SK-N-SH (cell line): ENCODE results near the gene MAGEB4.

Experiments used
- EZH2phosphoT487 ChIP-seq: fragments of 200-600 bp; sonication (generic); IDR thresholded peaks from 2 replicates; pipeline ENCODE4 v1.6.1; 2017; ENCODE audit warnings: low read depth, mixed run types, mild to moderate bottlenecking, antibody characterized with exemption, moderate library complexity, borderline replicate concordance
- POLR2AphosphoS5 ChIP-seq: IDR thresholded peaks from 2 replicates; pipeline ENCODE4 v1.6.1; 2012; ENCODE audit warnings: low read depth, low read length
- SMC3 ChIP-seq: IDR thresholded peaks from 2 replicates; pipeline ENCODE4 v1.6.1; 2012; ENCODE audit warnings: low read depth, low read length, improper control_type of control experiment
- YY1 ChIP-seq: IDR thresholded peaks from 2 replicates; pipeline ENCODE4 v1.4.0; 2012; ENCODE audit warnings: low read depth, mild to moderate bottlenecking
- TF ChIP-seq, protein P1 (sequence below): fragments of 200-600 bp; sonication (generic); IDR thresholded peaks from 2 replicates; pipeline ENCODE4 v1.6.1; 2017; ENCODE audit warnings: antibody characterized with exemption, mild to moderate bottlenecking, moderate library complexity
- TF ChIP-seq, protein P2 (sequence below): IDR thresholded peaks from 2 replicates; pipeline ENCODE4 v1.4.0; 2012; ENCODE audit warnings: low read depth, borderline replicate concordance

DNA sequence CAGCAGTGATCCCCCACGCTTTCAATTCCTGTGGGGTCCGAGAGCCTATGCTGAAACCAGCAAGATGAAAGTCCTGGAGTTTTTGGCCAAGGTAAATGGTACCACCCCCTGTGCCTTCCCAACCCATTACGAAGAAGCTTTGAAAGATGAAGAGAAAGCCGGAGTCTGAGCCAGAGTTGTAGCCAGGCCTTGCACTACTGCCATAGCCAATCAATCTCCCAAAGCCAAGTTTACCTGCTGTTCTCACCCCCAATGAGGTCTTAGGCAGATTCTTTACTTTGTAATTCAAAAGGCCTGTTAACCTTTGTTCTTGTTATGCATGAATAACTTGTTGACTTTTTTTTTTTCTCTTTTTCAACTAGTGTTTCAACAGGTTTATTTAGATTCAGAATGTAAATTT lies 22.4 kb upstream of the MAGEB4 start:
- TF ChIP-seq POLR2AphosphoS5 (no peak), SMC3 (no peak), EZH2phosphoT487 (no peak), YY1 (no peak)
- TF ChIP-seq, protein P1, sequence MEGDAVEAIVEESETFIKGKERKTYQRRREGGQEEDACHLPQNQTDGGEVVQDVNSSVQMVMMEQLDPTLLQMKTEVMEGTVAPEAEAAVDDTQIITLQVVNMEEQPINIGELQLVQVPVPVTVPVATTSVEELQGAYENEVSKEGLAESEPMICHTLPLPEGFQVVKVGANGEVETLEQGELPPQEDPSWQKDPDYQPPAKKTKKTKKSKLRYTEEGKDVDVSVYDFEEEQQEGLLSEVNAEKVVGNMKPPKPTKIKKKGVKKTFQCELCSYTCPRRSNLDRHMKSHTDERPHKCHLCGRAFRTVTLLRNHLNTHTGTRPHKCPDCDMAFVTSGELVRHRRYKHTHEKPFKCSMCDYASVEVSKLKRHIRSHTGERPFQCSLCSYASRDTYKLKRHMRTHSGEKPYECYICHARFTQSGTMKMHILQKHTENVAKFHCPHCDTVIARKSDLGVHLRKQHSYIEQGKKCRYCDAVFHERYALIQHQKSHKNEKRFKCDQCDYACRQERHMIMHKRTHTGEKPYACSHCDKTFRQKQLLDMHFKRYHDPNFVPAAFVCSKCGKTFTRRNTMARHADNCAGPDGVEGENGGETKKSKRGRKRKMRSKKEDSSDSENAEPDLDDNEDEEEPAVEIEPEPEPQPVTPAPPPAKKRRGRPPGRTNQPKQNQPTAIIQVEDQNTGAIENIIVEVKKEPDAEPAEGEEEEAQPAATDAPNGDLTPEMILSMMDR: no peak
- TF ChIP-seq, protein P2, sequence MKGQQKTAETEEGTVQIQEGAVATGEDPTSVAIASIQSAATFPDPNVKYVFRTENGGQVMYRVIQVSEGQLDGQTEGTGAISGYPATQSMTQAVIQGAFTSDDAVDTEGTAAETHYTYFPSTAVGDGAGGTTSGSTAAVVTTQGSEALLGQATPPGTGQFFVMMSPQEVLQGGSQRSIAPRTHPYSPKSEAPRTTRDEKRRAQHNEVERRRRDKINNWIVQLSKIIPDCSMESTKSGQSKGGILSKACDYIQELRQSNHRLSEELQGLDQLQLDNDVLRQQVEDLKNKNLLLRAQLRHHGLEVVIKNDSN: no peak
